GM19324 (cell line): ENCODE measurements around the gene LIPE.

Experiments
- ATAC-seq: cut with Tn5 transposase; IDR thresholded peaks from one replicate; pipeline ENCODE4 v1.9.1; 2021; ENCODE audit warnings: mild to moderate bottlenecking, moderate library complexity; ENCODE audit not compliant: unreplicated experiment, low FRiP score

The LIPE gene

GRCh38 chr19:42412661-42413076, 14.5 kb downstream of the LIPE start:
- ATAC-seq = no peak

DNA sequence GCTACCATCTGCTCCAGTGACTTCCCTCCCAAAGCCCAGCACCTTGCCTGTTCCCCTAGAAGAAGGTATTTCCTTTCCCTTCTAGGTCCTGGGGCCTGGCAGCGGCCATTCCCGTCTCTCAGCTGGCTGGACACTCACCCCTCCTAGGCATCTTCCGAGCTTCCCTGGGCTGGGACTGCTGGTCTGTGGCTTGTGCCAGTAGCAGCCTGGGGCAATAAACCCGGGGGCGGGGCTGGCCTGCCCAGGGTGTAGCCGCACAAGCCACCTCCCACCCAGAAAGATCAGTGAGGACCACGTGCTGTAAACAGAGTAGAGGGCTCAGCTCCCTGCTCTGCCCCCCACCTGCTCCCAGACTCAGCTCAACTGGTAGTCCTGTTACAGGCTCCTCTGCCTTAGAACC, 15.0 kb downstream of the LIPE start:
- ATAC-seq = no peak

DNA sequence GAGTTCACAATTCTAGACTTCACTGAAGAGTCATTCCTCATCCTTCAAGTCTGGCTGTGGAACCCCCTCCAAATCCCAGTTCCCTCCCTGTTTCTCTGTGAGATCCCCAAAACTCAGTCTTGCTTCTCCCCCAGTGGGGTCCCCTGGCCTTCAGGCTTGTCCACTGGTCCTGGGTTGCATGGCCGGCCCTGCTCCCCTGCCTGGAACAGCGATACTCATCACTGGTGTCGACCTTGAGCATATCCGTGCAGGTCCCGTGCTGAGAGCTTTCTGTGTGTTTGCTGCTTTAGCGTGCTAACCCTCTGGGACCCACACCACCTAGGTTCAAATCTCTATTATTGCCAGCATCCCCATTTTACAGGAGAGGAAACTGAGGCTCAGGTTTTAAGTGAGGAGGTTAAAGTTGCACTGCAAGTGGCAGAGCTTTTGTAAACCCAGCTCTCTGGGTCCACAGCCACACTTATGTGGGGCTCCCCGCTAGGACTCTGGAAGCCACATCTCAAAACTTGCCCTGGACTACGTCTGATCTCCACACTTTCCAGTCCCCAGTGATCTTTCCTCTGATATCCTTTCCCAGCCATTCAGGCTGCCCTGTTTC, 15.5 kb downstream of the LIPE start:
- no peak for ATAC-seq

DNA sequence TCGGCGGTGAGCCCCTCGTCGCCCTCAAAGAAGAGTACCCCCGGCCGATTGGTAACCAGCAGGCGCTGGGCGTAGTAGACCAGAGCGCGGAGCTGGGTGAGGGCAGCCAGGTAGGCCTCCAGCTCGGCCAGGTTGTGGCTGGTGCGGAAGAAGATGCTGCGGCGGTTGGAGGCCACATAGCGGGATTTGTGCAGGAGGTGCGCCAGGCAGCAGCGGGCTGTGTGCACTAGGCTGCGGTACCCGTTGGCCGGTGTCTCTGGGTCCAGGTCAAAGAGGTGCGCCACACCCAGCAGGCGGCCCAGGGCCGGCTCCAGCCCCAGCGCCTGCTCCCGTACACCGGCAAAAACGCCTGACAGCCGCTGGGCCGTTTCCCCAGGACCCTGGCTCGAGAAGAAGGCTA, 16.8 kb downstream of the LIPE start:
- ATAC-seq = no peak

GRCh38 chr19:42409477-42409876, 17.7 kb downstream of the LIPE start:
- no peak for ATAC-seq

- no peak for ATAC-seq
Measured at GRCh38 chr19:42407816-42408175, 19.4 kb downstream of the LIPE start.

DNA sequence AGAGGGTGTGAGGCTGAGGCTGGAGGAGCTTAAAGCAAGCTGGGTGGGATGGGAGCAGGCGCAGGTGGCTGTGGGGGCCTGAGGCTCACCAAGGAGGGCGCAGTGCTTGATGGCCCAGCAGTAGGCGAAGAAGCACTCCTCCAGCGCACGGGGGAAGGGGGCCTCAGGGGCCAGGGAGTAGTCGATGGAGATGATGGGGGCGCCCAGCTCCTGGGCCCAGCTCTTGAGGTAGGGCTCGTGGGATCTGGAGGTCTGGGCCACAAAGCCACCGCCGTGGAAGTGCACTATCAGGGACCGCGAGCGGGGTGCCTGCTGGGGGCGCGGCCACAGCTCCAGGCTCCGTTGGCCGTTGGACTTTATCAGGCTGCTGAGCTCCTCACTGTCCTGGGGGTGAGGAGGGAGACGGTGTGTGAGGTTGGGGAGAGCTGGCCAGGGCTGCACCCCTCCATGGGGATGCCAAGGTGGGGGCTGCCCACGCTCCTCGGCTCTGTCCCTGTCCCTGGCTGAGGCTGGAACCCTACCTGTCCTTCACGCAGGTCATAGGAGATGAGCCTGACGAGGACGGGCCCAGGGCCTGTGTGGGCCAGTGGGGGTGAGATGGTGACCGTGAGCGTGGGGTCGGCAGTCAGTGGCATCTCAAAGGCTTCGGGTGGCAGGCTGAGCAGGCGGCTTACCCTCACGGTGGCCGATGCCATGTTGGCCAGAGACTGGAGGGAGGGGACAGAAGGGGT, 19.9 kb downstream of the LIPE start:
- no peak for ATAC-seq

DNA sequence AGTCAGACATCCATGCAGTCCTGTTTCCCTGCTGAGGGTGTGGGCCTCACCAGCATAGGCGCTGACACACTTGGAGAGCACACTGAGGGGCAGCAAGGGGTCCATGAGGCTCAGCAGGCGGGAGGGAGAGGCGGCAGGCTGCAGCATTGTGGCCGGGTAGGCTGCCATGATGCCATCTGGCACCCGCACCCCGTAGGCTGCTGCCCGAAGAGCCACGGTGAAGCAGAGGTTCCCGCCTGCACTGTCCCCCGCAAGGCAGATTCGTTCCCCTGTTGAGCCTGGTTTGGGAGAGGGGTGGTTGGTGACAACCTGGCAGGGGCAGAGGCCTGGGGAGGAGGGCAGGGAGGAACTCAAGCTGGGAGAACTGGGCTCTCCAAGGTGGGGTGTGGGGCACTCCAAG, 21.1 kb downstream of the LIPE start:
- no peak for ATAC-seq

GRCh38 chr19:42403586-42403985, 23.6 kb downstream of the LIPE start:
- ATAC-seq = no peak

DNA sequence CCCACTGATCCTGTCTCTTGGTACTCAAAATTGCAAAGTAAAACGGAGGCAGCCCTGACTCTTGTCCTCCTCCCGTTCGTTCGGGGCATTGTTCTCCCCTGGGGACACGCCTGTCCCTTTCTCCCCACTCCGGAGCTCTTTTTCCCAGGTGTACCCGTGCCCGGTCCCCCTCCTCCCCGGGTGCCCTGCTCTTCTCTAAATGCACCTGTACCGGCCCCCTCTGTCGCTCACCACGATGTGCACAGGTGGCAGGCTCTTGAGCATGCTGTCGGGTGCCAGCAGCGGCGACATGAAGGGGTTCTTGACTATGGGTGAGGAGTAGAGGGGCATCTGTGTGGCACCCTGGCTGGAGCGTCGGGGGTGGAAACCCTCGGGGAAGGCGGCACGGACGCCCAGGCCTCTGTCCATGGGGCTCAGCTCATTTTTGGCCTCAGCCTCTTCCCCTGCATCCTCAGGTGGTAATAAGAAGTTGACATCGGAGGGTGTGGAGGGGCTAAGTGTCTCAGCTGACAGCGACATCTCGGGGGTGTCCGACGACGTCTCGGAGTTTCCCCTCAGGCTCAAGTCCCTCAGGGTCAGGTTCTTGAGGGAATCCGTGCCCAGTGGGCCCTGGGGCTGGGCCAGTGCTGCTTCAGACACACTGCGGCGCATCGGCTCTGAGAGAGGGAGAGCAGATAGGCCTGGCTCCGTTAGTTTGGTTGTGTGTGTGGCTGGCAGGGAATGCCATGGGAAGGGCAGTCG, 24.6 kb downstream of the LIPE start:
- no peak for ATAC-seq

GRCh38 chr19:42401365-42402303, 25.6 kb downstream of the LIPE start:
- no peak for ATAC-seq

GRCh38 chr19:42400404-42400803, 26.8 kb downstream of the LIPE start:
- ATAC-seq = no peak

DNA sequence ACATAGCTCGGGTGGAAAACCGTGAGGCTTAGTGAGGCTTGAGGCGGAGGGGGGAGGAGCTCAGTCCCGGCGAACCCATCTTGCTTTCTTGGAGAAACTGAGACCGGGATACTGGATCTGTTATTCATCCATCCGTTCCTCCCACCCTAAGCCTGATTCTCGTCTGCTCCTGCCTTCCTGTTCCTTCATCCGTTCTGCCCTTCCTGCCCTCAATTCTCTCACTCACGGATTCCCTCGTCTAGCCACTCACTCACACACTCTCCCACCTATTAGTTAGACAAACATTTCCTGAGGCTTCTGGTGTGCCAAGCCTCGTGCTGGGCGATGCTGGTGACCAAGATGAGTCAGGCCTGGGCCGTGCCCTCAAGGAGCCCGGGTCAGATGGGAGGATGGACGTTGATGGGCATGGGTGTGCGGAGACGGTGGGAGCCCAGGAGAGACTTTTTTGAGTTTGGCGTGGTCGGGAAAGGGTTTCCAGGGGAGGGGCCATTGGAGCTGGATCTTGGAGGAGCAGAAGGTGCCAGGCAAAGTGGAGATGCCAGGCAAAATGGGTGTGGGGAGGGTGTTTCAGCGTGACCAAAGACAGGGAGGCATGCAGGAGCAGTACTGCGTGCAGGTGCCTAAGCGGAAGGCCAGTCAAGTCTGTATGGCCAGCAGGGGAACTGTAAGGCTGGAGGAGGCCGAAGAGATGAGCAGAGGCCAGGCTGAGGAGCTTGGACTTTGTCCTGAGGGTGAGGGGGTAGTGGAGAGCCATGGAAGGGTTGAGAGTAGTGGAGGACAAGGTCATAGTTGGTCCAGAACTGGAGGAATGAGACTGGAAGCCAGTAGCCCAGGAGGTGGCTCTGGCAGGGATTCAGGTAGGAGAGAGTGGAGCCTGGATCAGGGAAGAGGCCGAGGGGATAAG, 29.7 kb downstream of the LIPE start:
- ATAC-seq = no peak

DNA sequence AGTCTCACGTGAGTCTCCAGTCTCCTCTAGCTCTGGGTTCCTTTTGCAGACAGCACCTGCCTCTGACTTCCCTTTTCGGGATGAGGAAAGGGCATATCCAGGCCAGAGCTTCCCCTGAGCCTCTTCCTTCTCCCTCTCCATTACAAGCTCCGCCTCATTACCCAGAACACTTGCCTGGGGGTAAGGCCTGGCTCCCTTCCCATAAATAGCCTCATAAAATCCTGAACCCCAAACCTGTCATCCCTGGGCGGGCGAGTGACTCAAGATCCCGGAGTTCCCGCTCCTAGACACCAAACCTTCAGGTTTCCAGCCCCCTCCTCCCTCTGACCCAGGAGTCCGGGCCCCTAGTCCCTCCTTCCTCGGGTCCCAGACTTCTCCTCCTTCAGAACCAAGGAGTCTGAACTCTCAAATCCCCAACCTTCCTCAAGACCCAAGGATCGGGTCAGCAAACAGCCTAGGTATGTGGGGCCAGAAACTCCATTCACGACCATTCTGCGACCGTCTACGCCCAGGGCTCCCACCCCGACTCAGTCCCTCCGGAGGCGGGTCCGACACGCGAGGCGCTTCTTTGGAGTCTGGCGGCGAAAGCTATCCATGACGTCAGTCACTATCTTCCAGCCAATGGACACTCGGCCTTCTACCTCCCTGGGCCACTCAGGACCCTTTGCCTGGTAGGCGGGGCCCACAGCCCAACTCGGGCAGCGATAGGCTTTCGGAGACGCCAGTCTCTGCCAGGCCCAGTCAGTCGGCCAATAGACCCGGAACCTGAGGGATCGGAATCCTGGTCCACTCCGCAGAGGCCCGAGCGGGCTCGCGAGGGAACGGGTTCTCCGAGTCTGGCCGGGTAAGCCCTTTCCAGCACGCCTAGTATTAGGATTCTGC, 30.6 kb downstream of the LIPE start:
- ATAC-seq = peak; percentile 97

- ATAC-seq = no peak
Measured at GRCh38 chr19:42394751-42395150, 32.4 kb downstream of the LIPE start.

GRCh38 chr19:42392165-42392564, 35.0 kb downstream of the LIPE start:
- ATAC-seq = no peak

GRCh38 chr19:42389899-42390298, 37.3 kb downstream of the LIPE start, which contains the start of gene CNFN:
Gene CNFN, minus strand, starts transcription at chr19:42390297. Its CDS starts 1,260 bp downstream, at chr19:42389037.
- no peak for ATAC-seq

DNA sequence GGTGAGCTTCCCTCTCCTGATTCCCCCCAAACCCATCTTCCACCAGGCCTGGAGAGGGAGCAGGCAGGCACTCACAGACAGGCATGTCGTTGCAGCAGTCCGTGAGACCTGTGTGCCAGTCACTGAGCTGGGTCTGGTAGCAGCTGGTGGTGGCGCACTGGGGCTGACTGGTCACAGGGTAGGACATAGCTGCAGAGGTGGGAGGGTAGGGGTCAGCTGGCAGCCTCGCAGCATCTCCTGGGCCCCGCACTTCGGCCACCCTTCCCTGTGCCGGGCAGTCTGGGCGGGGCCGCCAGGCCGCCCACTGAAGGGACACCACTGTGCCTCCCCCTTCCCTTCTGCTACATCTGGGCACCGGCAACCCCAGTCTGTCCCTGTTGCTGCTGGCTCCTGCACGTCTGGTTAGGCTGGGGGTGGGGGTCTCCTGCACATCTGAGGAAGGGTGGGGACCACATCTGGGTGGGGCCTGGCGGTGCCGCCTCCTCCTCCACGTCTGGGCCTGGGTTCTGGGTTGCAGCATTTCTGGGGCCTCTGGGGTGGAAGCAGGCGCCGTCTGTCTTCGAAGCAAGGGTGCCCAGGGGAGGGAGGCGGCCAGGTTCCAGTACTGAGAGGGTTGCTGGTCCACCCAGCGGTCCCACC, 38.2 kb downstream of the LIPE start:
- ATAC-seq = no peak
